K562 (cell line): ENCODE results near the gene CHL1.

ENCODE experiments used
- ELF1 ChIP-seq: fragments of 200-800 bp; sonication (Bioruptor generic); IDR thresholded peaks from 2 replicates; pipeline ENCODE4 v1.6.1; 2016; ENCODE audit warnings: missing genetic modification characterization, missing compliant biosample characterization
- EP300 ChIP-seq: IDR thresholded peaks from 2 replicates; pipeline ENCODE4 v1.6.1; 2012; ENCODE audit warnings: low read length, improper control_type of control experiment
- EZH2 ChIP-seq: IDR thresholded peaks from 2 replicates; pipeline ENCODE4 v1.6.1; 2012; ENCODE audit warnings: low read depth, mild to moderate bottlenecking, inconsistent platforms, low read length, borderline replicate concordance
- POLR2A ChIP-seq: fragments of 450-650 bp; conservative IDR thresholded peaks from 2 replicates; pipeline ENCODE4 v1.6.1; 2016
- RCOR1 ChIP-seq, 2 experiments: IDR thresholded peaks; 2 replicates each; pipeline ENCODE4 v1.6.1; 2012; ENCODE audit warnings: low read depth in 2 of 2, low read length in 2 of 2, borderline replicate concordance in 1 of 2, improper control_type of control experiment in 1 of 2
- SIX5 ChIP-seq, 2 experiments: IDR thresholded peaks; 2 replicates each; pipeline ENCODE4 v1.6.1; 2011; ENCODE audit warnings: low read length in 2 of 2, borderline replicate concordance in 1 of 2, low read depth in 1 of 2, mild to moderate bottlenecking in 1 of 2, moderate library complexity in 1 of 2; ENCODE audit not compliant: insufficient read depth in 1 of 2
- SMAD4 ChIP-seq: fragments of 250-450 bp; sonication (Bioruptor Pico); conservative IDR thresholded peaks from 2 replicates; pipeline ENCODE4 v1.8.0; 2021; ENCODE audit warnings: inconsistent platforms, mild to moderate bottlenecking, moderate library complexity
- TCF7L2 ChIP-seq: fragments of 150-350 bp; IDR thresholded peaks from 2 replicates; pipeline ENCODE4 v1.6.1; 2016; ENCODE audit warnings: low read depth, mild to moderate bottlenecking, low read length, moderate library complexity
- XRCC3 ChIP-seq: fragments of 450-650 bp; IDR thresholded peaks from 2 replicates; pipeline ENCODE4 v1.6.1; 2017; ENCODE audit warnings: mild to moderate bottlenecking, moderate library complexity
- ZEB2 ChIP-seq: fragments of 450-650 bp; IDR thresholded peaks from 2 replicates; pipeline ENCODE4 v1.6.1; 2016

DNA sequence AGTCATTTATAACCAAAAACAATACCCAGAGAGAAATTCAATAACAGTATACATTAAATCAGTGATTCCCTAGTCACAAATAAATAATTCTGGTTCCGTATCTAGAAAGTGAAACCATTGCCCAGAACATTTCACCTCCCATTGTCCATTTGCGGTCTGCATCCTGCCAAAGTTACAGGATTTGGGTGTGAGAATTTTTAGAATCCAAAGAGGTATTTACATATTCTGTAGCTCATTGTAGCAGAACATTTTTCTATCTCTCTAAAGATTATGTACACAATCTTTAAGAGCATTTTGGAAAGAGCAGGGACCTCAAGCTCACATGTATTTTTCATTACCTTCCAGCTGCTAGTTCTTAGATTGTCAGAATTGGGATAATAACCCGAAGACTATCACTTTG, 261.6 kb downstream of the CHL1 start:
- TF ChIP-seq EP300 (no peak), POLR2A (no peak), RCOR1 (IDR thresholded peaks at IDR 0.05; ENCODE audit: borderline replicate concordance in 1 of 2, low read depth in 2 of 2, low read length in 2 of 2) (no peak), XRCC3 (no peak), TCF7L2 (no peak), EZH2 (no peak), ELF1 (tag) (no peak), SMAD4 (CRISPR knock-in tag) (no peak), ZEB2 (no peak), SIX5 (IDR thresholded peaks at IDR 0.05; ENCODE audit: borderline replicate concordance in 1 of 2, insufficient read depth in 1 of 2, low read depth in 1 of 2, low read length in 2 of 2) (no peak)
